Amniotic epithelial cell (primary cell): ENCODE results near the gene ETHE1.

ENCODE experiments used
- DNase-seq: peaks from one replicate; pipeline ENCODE4 v3.0.0-alpha.2; 2010; ENCODE audit warnings: low read depth

Gene ETHE1

DNA sequence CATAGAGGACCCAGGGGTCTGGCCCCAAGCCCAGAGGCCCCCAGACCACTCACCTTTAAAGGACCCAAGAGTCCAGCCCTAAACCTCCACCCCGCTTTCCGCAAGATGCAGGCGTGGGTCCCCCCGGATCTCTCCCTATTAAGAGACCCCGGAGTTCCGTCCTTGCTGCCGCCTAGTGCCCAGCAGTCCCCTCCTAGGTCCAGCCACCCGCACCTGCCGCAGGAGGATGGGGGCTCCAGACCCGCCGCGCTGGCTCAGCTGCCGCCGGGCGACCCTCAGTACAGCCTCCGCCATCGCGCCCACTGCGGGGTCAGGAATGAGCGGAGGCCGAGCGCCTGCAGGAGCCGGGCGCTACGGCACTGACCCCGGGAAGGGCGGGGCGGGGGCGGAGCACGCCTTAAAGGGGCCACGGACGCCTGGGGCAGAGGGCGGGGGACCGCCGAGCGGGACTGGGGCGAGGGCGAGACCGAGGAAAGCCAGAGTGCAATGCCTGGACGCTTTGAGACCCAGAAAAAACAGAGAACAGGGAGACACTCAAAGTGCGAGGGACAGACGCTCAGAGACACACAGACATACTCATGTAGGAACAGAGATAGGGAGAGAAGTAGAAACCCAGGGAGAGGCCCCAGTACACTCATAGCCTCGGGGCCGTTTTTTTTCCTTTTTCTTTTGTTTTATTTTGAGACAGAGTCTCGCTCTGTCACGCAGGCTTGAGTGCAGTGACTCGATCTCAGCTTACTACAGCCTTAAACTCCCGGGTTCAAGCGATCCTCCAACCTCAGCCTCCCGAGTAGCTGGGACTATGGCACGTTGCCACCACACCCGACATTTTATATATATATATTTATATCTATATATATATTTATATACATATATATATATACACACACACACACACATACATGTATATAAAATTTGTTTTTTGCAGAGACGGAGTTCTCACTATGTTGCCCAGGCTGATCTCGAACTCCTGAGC lies at the start of gene ETHE1:
Gene ETHE1 (minus strand): TSS at position 318 of the 976 bp plus-strand sequence. CDS start 24 bp downstream, at position 294.
- DNase-seq, result peak; percentile 44

GRCh38 chr19:43575955-43576878 lies 49.2 kb upstream of the ETHE1 start:
- no peak for DNase-seq

DNA sequence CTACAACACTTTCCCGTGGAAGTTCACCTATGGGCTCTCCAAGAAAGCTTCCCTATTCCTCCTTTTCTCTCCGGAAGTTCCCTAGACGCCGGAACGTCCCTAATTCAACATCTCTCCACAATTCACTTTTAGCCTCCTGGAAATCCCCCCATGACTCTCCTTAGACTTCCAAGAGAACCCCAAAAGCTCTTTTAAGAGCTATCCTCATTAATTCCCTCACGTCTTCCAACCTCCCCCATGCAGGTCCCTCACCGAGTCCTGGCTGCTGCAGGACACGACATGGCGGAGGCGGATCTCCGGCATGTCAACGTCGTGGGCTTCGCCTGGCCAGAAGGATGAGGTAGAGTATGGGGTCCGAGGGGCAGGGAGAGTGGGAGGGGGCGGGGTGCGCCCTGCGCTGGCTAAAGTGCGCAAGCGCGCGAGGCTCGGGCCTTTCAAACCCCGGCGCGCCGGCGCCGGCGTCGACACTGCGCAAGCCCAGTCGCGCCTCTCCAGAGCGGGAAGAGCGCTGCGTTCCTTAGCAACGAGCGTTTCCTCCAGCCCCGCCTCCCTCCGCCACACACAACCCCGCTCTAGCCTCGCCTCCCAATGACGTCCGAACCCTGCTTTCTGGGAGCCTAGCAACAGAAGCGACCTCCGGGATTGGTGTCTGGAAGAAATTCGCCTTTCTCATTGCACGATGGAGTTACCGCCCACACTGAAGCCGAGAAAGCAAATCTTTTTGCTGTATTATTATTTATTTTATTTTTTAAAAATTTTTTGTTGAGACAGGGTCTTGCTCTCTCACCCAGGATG lies 48.4 kb upstream of the ETHE1 start, which contains the start of the genes PINLYP and XRCC1:
Gene PINLYP (plus strand): TSS at position 646 of the 795 bp plus-strand sequence. CDS start 1,391 bp downstream, outside the sequence.
Gene XRCC1 (minus strand): TSS at position 372 of the 795 bp plus-strand sequence. CDS start 69 bp downstream, at position 303.
- peak; percentile 98 for DNase-seq

DNA sequence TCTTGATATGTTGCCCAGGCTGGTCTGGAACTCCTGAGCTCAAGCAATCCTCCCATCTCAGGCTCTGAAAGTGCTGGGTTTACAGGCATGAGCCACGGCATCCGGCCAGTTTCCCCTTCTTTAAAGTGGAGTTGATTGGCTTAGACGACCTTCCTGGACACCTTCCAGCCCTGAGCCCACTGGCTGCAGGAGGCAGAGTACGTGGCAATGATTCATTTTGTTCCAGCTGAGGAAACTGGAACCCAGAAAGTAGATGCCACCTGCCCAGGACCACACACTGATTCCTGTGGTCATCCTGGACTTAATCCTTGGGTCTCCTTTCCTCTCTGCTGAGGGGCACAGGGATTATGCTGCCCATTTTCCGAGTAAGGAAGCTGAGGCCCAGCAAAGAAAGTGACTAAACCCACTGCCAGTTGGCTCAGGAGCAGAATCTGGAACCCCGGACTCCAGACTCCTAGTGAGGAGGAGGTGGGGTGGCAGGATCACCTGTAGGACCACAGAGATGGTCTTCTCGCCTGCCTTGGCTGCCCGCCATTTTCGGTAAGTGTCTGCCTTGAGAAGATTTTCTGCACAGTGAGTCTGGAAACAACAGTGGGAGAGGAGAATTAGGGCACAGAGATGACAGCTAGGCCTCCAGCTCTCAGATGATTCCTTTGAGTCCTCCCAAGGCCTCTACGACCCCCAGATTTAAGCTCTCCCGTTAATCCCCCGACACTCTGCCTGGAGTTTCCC lies 47.6 kb upstream of the ETHE1 start:
- DNase-seq, result peak; percentile 37

DNA sequence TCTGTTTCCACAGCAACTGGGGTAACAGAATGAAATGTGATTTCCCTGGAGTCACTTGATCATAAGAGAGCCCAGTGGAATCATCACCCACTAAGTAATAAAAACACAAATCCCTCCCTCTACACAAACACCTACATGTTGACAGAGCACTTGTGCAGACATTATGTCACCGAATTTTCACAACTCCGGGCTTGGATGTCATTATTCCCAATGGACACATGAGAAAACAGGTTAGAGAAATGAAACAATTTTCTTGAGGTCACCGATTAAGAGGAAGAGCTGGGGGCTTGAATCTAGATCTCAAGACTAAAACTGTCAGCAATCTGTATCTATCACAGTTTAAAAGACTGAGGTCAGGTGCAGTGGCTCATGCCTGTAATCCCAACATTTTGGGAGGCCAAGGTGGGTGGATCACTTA lies 45.2 kb upstream of the ETHE1 start:
- no peak for DNase-seq

DNA sequence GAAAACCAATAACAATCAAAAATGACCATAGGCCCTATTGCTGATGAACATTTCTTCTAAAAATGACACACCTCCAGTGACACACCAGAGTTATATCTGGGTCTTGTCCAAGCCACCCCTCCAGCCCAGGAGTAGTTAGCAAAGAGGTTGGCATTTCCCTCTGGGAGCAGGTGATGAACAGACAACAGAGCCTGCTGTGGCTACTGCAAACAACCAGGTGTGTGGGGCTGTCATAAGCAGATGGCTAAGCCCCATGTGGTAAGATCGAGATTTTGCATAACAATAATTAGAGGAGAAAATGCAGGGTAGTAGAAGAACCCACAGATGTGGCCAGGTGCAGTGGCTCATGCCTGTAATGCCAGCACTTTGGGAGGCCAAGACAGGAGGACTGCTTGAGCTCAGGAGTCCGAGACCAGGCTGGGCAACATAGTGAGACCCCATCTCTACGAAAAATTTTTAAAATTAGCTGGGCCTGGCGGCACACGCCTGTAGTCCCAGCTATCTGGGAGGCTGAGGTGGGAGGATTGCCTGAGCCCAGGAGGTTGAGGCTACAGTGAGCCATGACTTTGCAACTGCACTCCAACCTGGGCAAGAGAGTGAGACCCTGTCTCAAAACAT lies 43.3 kb upstream of the ETHE1 start:
- no peak for DNase-seq

DNA sequence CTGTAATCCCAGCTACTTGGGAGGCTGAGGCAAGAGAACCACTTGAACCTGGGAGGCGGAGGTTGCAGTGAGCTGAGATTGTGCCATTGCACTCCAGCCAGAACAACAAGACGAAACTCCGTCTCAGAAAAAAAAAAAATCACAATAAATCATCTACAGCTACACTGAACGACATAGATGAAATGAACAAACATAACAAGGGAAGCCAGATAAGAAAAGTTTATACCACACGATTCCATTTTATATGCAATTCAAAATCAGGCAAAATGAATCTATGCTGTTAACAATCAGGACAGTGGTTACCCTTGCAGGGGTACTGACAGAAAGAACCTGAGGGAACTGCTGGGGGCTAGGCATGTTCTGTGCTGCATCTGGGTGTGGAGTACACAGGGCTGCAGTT lies 42.7 kb upstream of the ETHE1 start:
- no peak for DNase-seq

DNA sequence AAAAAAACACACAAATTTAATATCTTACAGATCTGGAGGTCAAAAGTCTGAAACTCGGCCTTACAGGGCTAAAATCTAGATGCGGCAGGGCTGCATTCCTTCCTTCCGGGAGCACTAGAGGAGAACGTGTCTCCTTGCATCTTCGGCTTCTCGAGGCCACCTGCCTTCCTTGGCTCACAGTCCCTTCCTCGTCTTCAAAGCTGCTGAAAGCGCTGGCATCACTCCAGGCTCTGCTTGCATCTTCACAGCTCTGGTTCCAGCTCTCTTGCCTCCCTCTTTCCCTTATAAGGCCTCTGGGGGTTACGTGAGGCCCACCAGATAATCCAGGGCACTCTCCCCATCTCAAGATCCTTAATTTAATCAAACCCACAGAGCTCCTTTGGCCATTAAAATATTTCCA lies 37.8 kb upstream of the ETHE1 start:
- no peak for DNase-seq

DNA sequence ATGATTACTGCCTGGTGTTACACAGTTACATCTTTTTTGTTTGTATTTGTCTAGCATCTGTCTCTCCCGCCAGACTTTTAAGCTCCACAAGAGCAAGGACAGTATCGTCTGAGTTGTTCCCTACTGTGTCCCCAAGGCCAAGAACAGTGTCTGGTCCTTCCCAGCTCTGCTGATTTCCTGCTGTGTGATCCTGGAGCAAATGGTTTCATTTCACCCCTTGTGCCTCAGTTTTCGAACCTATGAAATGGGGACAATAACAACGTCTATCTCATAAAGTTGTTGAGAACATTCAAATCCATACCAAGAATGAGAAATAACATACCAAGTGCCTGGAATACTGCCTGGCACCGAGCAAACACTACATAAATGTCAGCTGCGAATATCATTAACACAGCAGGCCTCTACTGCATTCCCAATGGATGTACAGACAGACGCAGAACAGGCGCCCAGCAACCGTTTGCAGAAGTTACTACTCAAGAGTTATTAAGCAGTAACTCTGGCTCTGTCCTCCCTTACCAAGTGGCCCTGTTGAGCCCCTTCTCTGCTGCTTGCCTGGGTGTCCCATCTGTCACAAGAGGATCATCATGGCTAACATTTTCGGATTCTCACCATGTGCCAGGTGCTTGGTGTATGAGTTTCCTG lies 36.9 kb upstream of the ETHE1 start:
- DNase-seq, result no peak

GRCh38 chr19:43562698-43563241 lies 35.8 kb upstream of the ETHE1 start:
- peak; percentile 78 for DNase-seq

DNA sequence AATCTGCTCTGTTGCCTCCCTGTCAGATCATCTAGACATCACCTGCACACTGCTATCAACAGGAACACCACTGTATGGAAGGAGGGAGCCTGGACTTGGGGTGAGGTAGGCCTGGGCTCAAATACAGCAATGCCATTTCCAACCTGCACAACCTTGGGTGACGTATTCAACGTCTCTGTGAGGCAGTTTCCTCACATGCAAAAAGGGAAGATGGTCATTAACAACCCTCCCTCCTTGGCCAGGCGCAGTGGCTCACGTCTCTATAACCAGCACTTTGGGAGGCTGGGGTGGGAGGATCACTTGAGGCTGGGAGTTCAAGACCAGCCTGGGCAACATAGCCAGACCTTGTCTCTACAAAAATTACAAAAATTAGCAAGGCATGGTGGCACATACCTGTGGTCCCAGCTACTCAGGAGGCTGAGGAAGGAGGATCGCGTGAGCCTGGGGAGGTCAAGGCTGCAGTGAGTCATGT lies 35.3 kb upstream of the ETHE1 start:
- no peak for DNase-seq

GRCh38 chr19:43561139-43561970 lies 34.4 kb upstream of the ETHE1 start:
- DNase-seq, result no peak

DNA sequence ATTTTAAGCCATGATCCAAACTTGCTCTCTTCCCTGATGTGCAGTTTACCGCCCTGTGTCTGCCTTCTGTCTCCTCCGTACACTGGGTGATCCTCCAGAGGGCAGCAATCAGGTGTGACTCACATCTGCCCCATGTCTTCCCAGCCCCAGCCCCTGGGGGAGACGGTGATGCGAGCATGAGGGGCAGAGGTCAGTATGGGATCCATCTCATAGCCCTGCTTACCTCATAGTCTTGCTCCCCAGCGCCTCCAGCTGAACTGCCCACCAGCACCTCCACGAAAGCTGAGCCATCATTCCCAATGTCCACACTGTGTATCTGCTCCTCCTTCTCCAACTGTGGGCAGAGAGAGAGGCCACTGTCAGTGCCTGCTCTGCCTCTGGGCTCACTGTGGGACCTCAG lies 33.7 kb upstream of the ETHE1 start:
- DNase-seq, result peak; percentile 32

DNA sequence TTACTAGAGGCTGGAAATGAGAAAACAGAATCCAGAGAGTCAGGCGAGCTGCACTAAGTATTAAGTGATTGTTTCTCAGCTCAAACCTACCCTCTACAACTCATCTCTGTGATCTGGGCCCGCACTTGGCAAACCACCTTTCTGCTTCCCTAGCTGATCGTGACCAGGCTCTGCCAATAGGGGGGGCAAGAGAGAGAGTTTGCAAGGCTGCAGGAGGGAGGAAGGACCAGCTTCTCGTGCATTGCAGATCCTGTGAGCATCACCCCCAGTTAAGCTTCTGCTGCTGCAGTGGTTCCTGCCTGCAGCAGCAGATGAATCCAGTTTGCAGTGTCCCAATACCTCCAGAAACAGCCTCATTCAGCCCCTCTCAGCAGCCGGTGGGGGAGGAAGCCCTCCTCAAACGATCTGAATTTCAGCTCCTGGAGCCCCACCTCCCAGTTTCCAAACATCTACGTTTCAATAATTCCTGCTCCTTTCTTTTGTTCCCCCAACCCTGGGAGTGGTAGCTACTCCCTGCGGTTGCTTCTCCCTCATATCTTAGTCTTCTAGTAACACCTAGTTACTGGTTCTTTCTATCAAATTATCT lies 28.3 kb upstream of the ETHE1 start:
- DNase-seq, result peak; percentile 64

GRCh38 chr19:43554317-43554895 lies 27.4 kb upstream of the ETHE1 start:
- no peak for DNase-seq

- no peak for DNase-seq
These were observed 26.7 kb upstream of the ETHE1 start for GRCh38 chr19:43553656-43554055.

- DNase-seq, result no peak
These were observed 25.6 kb upstream of the ETHE1 start for GRCh38 chr19:43552616-43553015.

DNA sequence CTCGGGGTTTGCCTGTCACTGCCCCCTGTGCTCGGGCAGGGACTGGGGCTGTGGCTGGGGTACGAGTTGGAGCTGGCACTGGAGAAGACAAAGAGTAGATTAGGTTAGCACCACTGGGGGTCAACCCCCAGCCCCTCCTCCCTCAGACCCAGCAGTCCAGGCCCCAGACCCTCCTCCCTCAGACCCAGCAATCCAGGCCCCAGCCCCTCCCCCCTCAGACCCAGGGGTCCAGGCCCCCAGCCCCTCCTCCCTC lies 25.1 kb upstream of the ETHE1 start:
- DNase-seq, result no peak
